Ureter (tissue), 1 donor: ENCODE results near the gene USP22. TPM values are rescaled to one million over a fixed set of nuclear protein-coding genes. Genes with fewer than 3 reads are reported as not detected.

ENCODE experiments used
- DNase-seq: peaks from one replicate; pipeline ENCODE4 v3.0.0-alpha.2; 2020; ENCODE audit warnings: low spot score
- total RNA-seq: library from RNA; stranded (reverse); gene quantifications from one replicate; pipeline ENCODE4 v1.2.4, GENCODE V29; 2023
- donor health status: DM: yes; HTN: yes; CAD: no.

USP22 gene
- total RNA-seq, 1 donor from 2014 or later, result 245 TPM

DNA sequence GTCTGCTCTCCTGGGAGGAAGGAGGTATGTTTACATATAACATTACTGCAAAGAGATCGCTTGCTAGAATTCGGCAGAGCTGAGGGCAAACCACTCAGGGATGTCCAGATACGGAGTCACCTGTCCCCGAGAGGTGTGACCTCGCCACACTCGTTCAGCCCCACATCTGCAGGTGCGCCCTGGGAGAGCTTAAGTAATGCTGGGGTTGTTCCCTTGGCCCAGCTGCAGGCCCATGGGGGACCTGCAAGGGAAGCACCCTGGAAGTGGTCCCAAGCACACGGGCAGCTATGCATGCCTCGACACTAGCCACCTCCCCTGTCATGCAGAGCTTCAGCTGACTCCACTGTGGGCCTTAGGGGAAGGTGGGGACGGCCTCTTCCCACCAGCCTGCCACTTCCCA is 22.2 kb downstream of the USP22 start:
- no peak for DNase-seq

DNA sequence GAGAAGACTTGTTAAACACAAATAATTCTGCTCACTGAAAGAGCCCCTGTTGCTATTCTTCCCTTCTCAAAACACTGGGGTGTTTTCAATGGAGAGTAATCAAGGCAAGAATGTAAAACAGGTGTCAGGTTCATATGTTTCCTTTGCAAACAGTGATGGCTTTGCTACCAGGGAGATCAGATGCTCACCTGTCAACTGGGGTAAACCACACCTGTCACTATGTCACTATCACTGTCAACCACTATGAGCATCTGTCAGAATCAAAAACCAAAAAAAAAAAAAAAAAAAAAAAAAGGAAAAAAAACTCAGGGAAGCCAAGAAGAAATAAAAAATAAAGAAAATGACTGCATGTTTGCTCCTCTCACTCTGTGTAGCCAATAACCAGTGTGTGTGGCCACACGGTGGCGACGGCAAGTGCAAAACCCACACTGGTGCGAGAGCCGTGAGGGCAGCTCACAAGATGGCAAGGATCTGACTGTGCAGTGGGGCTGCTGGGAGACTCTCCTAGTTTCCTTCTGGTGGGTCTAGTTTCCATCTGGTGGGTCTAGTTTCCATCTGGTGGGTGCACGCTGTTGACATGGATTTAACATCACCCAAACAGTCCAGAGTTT is 22.7 kb downstream of the USP22 start:
- DNase-seq, result no peak

DNA sequence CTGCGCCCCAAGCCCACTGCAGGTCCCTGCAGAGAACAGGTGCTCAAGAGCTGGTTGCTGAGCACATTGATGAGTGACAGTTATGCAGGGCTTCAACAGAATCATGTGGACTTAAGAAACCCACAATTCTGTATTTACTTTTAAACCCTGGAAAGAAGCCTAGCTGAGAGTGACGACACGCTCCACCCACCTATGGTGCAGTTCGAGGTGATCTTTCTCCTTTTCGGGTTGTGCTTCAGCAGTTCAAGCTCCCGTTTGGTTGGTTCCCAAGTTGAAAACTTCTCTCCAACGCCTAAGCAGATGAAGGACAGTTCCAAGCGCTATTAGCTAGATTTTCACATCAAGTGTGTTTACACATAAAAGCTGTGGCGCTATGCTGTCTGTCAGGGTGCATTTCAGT is 23.9 kb downstream of the USP22 start:
- no peak for DNase-seq

DNA sequence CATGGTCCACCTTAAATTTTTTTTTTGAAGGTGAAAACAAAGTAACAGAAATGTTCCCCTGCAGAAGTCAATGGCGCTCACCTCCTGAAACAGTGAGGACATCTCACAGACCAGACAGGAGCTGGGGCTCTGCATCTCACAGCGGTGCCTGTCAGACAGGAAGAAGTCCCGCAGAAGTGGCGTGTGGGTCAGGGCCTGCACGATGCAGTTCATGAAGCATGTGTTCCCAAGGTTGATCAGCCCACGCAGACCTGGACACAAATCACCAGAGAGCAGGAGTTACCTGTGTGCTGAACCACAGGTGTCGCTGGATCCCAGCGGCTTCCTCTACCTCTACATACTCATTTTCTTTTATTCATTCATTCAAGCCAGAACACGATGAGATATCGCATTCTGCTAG is 24.9 kb downstream of the USP22 start:
- no peak for DNase-seq

DNA sequence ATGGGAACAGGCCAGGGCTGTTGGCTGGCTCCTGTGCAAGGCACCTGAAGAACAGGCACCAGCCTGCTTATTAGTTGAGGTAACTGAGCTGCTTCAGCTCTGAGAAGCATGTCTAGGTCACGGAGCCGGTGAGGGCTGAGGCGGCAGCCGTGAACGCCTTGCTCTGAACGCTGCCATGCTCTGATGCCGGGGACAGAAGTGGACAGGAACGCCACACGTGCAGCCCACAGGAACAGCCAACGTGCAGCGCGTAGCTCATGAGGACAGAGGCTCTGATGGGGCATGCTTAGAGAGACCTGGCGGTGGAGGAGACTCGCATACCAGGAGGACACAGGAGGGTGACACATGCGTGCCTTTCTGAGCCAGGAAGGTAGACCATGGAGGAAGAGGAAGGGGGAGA is 25.6 kb downstream of the USP22 start:
- DNase-seq, result no peak

DNA sequence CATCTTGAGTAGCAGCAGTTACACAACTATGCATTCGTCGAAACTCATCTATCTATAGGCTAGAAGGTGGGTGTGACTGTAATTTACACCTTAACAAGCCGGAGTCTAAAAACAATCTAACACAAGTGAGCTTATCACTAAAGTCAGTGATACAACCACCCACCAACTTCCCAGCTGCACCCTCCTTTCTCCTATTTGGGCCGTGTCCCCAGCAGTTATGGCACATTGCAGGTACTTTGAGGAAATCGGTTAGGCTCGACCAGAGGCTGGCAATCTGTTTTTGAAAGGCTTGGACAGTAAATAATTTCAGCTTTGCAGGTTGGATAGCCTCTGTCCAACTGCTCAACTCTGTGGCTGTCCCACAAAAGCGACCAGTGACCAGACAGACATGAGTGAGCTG is 26.0 kb downstream of the USP22 start:
- DNase-seq, result no peak

DNA sequence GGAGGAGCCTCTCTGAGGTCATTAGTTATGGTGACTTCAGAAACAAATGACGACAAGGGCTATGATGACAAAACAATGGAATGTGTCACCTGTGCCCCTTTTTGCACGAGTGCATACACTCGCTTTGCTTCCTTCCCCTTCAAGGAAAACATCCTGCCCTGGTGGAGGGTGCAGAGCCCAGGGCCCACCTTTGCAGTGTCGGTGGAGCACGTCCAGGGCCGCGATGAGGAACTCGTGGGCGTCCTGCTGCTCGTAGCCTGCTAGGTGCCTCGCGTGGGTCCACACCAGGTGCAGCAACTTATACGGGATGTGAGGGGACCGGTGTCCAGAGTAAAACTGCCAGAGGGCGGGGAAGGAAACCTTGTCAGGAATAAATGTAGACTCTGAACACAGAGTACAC is 27.2 kb downstream of the USP22 start:
- no peak for DNase-seq

DNA sequence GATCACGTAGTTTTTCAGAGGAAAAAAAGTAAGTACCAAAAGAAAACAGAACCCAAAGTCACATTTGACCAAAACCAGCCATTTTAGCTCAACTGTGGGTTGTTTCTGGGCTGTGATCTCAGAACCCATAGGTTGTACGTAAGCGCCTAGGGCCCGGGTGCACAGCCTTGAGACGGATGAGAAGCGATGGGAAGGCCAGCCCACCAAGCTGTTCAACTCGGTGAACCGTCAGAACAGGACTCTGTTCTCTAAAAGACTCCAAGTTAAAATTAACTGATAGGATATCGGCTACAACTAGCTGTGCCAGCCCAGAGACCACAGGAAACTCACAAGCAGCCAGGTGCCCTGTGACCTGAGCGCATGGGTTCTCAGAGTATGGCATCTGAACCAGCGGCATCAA is 28.3 kb downstream of the USP22 start:
- DNase-seq, result no peak

DNA sequence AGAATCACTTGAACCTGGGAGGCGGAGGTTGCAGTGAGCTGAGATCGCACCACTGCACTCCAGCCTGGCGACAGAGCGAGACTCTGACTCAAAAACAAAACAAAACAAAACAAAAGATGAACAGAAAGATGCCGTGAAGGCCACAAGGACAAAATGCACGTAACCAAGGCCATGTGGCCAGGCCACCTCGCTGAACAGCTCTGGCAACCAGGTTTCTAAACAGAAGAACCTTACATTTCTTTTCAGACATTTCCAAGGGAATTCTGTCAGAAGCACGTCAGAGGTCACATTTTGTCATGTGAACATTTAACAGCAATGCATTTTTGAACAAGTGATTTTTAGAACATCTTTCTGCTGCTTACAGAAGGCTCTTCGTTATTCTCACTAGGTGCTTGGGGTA is 28.8 kb downstream of the USP22 start:
- DNase-seq, result no peak

DNA sequence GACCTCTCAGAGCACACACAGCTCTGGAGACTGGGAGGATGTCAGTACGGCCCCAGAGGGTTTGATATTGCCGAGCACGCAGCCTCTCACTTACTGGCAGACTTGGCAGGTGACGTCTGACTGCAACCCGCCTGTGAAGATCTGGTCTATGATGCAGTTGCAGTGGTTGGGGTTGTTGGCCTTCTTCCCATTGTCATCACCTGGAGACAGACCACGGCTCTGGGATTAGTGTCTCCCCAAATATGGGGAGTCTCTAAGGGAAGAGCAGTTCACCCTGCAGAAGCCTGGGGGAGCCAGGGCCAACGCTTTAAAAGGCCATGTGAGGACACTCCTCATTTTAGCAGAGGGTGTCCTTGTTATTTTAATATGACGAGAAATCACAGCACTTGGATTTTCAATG is 30.1 kb downstream of the USP22 start:
- DNase-seq, result no peak

DNA sequence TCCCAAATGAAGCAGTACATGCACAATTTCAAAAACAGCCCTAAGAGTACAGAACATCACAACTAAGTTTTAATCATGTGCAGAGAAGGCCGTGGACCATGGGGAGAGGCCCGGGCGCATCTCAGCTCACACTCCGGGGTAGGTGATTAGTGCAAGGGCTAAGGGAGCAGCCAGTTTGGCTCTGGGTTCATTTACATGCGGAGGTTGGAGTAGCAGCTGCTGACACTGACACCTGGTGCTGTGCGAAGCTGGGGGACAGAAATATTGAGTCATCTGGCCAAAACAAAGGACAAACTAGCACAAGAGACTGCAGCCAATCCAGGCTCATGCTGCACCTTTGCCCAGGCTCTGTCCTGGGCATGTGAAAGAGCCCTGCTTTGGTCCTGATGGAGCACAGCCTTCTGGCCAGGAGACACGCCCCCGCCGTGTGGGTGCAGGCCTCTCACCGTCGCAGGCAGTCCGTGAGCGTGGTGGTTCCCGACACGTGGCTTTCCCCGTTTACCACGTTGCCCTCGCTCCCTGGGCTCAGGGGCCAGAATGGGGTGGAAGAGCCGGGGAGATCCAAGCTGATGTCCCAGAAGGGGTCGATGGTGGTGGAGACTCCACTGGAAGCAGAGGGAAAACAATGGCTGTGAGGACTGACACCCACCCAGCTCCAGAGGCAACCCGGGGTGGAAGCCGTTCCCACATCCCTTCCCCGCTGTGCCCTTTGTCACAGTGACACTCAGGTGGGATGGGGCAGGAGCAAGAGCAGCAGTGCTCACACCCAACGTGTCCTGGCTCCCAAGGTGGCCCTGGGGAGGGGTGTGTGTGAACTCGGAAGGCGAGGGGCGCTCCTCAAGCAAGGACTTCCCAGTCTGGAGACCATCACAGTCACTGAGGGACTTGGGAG is 31.9 kb downstream of the USP22 start:
- no peak for DNase-seq

DNA sequence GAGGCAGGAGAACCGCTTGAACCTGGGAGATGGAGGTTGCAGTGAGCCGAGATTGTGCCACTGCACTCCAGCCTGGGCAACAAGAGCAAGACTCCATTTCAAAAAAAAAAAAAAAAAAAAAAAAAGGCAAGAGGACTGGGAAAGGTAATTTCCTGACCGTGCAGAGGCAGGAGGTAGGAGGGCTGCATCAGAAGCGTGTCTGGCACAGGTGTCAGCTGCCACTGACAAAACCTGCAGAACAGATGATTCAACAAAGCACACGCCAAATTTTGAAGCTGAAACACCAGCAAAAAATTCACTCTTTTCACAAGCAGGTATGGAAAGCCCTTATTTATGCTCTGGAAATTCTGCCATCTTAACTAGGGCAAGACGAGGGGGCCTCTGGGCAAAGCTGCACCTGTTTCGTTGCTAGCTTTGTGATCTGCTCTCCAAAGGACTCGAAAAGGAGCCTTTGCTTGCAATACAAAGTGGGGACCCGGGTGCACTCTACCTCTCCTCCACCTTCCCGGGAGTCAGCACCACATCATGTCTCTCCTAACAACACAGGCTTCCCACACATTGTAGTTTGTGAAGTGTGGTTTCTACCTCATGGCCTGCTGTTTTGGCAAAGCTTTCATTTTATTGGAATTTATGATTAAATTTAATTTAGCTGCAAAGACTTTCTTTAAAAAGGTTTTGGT is 33.7 kb downstream of the USP22 start:
- no peak for DNase-seq

DNA sequence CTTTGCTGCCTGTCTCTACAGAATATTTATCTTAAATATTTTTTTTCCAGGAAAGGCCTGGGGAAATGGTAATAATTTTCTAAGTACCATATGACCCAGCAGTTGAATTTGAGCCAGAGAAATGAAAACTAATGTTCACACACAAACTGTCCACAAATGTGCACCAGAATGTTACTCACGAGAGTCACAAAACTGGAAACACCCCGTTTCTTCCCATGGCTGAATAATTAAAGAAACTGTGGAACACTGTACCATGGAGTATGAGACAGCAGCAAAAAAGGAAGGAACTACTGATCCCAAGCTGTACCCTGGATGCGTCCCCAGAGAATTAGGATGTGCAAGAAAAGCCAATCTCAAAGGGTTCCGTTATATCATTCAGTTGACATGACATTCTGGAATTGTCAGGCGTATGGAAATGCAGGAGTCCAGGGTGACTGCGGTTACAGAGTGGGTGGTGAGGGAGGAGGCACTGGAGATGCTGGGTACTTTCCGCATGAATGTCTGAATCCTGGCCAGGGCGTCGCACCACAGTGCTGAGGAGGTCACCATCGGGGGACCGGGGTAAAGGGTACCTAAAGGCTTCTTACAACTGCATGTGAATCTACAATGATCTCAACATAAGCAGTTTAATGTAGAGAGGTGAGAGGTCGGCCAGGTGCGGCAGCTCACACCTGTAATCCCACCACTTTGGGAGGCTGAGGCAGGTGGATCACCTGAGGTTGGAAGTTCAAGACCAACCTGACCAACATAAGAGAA is 34.5 kb downstream of the USP22 start:
- no peak for DNase-seq

DNA sequence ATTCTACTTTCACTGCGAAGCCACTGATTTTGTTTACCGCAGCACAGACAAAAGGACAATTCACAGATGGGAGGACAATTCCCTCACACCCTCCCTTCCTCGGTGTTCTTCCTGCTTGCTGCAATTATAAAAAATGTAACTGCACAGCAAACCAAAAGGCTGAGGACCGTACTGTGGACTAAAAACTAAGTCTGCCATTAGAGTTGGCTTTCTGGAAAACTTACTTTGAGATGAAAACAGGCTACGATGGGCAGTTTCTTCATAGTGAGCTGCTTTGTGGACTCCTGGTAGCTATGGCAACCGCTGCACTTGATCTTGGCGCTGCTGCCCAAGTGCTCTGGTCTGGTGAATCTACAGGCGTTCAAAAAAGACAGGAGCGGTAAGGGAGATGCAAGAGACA is 35.2 kb downstream of the USP22 start:
- DNase-seq, result no peak

DNA sequence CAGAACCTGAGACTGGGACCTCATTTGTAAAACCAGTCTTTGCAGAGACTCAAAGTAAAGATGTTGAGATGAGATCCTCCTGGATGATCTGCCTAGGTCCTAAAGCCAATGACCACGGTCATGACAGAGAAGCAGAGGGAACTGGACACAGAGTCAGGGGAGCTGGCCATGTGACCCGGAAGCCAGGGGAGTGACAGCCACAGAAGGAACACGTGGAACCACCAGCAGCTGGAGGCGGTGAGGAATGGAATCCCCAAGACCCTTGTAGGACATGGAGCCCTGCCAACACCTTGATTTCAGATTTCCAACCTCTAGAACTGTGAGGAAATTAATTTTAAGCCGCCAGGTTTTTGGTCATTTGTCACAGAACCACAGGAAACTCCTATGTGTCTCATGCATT is 37.0 kb downstream of the USP22 start:
- no peak for DNase-seq

DNA sequence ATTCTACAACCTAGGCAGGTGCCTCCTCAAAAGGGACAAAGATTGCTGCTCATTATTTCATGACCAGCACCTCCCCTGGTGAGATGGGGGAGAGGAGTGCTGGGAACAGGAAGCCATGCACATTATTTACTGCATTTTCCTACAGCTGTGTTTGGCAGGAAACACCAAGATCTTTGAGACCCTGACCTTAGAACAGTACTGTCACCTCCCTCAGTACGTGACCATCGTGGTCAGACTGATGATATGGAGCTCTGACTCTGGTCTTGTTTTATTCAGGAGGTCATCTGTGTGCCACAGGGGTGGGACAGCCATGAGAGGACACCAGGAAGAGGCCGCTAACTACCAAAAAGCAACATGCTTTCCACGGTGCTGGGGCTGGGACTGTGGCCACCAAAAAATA is 37.4 kb downstream of the USP22 start:
- no peak for DNase-seq

DNA sequence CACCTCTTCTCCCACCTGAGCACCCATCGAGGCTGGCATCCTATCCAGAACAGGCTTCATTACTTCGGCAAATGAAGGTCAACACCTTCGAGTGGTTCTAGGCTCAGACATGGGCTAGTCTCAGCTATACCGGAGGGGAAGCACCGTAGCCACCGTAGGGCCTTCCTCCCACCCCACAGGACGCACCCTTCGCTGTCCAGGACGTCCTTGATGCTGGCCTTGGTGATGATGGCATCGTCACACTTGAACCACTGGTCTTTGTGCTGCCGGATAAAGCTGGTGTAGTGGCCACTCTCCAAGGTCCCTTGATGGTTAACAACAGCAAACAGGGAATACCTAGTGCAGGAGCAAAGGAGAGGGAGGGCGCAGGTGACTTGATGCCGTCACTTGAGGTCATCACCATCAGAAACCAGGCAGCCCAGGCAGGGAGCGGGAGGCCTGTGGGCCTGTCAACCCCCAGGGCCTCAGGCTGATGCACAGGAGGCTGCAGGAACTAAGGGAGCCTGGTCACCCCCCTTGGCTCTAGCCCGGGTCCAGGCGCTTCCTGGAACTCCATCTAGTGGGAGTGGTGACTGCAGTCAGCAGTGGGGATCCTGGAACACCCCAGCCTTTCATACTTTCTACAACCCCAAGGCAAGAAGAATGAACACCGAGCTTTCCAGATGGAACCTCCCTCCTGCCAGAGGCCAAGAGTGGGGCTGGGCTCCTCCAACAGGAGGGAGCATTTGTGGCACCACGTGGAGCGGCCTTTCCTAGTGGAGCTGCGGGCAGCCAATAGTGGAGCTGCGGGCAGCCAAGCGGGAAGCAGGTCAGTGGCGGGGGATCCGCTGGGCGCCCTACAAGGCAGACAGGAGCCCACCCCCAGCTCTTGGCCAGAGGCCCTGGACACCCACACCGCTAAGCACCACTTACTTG is 38.5 kb downstream of the USP22 start:
- DNase-seq, result no peak

DNA sequence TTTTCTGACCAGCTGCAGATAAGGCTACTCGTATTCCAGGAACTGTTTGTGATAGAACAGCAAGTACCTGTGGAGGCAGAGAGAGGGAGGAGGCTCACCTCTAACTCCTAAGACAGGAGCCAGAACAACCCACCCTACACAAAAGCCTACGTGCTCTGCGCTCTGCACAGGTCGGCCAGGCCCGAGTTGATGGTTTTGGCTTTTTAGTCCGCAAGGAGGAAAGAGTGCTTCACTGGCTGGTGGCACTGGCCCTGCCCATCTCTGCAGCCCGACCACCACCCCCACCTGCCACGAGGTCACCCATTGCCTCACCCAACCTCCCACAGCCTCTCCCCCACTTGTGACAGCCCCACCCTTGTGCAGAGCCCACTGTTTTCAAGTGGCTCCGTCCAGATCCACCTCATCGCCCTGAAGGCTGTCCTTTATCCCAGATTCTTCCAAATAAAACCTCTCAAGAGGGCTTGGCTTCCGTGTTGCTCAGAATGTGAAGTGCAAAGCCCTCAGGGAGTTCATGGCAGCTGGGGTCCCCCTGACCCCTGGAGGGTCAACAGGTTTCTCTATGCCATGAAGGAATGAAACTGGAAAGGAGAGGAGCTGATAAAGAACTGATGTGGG is 39.7 kb downstream of the USP22 start:
- DNase-seq, result no peak

DNA sequence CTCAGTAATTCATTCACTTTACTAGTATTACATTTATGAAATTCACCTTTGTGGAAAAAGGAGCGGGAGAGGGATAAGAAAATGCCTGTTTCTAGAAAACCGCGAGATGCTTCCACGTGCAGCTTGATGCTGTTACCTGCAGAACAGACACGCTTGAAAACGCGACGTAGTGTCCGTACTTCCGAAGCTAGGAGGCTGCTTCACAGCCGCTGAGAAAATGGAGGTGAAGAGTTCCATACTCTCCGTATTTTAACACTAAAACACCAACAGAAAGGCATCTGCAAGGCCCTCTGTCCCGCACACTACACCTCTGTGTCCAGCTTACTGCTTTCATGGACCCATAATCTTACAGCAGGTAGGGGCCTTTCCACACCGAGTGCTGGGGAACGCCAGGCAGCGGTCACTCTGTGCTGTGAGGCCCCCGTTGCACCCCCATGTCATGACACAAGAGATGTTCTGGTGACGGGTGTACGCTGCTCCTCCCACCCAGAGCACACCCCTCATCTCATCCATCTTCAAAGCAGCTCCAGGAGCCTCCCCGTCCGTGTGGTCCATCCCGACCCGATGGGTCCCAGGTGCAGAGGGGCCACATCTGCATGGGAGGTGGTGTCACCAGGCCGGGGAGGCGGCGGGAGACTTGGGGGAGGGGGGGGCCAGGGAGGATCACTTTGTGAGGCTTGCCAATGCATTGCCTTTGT is 40.4 kb downstream of the USP22 start:
- DNase-seq, result no peak

DNA sequence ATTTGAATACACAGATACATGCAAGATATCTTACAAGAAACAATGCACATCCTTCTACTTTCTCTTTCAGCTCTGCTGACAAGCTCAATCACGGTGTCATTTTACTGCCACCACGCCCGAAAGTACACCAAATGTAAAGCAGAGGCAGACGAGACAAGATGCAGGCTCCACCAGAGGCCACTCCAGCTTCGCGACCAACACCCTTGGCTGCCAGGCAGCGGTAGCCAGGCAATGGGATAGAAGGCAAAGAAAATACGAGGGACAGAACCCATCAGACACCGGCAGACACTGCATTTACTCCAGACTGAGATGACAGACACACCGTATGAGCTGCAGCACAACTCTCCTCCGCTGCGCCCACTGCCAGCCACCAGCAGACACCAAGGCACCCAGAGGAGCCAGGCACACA is 41.0 kb downstream of the USP22 start:
- no peak for DNase-seq
